Liver (tissue), 9 donors: ENCODE data around the gene NFIX. TPM values are rescaled to one million over a fixed set of nuclear protein-coding genes. Genes with fewer than 3 reads are reported as not detected.

Experiments
- DNase-seq: peaks from one replicate; pipeline ENCODE4 v3.0.0-alpha.2; 2017; ENCODE audit warnings: low spot score
- H3K27ac ChIP-seq, 2 donors: one replicate each; pipeline ENCODE4 v1.7.0; 2013; ENCODE audit warnings: inconsistent platforms in 2 of 2, low read length in 2 of 2, control low read depth in 1 of 2, low read depth in 1 of 2, mild to moderate bottlenecking in 1 of 2
- H3K27me3 ChIP-seq, 4 donors: one replicate each; pipeline versions ENCODE4 v1.6.1 to v1.7.0; 2013; ENCODE audit warnings: low read length in 3 of 4, inconsistent platforms in 1 of 4, mild to moderate bottlenecking in 1 of 4, moderate library complexity in 1 of 4; ENCODE audit not compliant: control insufficient read depth in 4 of 4, insufficient read depth in 4 of 4
- H3K36me3 ChIP-seq, 4 donors: one replicate each; pipeline versions ENCODE4 v1.6.1 to v1.7.0; 2013; ENCODE audit warnings: low read length in 3 of 4, mild to moderate bottlenecking in 3 of 4, low read depth in 1 of 4, moderate library complexity in 1 of 4; ENCODE audit not compliant: control insufficient read depth in 4 of 4, insufficient read depth in 3 of 4
- H3K4me1 ChIP-seq, 4 donors: one replicate each; pipeline versions ENCODE4 v1.6.1 to v1.7.0; 2013; ENCODE audit warnings: low read length in 3 of 4, mild to moderate bottlenecking in 3 of 4, moderate library complexity in 1 of 4; ENCODE audit not compliant: control insufficient read depth in 4 of 4, insufficient read depth in 4 of 4
- H3K4me3 ChIP-seq, 3 donors: one replicate each; pipeline versions ENCODE4 v1.6.1 to v1.7.0; 2013; ENCODE audit warnings: low read length in 3 of 3, control low read depth in 1 of 3, low read depth in 1 of 3, mild to moderate bottlenecking in 1 of 3
- H3K9ac ChIP-seq, 2 donors: one replicate each; pipeline ENCODE4 v1.7.0; 2013; ENCODE audit warnings: low read length in 2 of 2, mild to moderate bottlenecking in 2 of 2, moderate library complexity in 2 of 2, control low read depth in 1 of 2, low read depth in 1 of 2
- H3K9me3 ChIP-seq, 4 donors: one replicate each; pipeline versions ENCODE4 v1.6.1 to v1.7.0; 2013; ENCODE audit warnings: low read length in 3 of 4; ENCODE audit not compliant: control insufficient read depth in 4 of 4
- ATF3 ChIP-seq: IDR thresholded peaks from 2 replicates; pipeline ENCODE4 v1.6.1; 2016; ENCODE audit warnings: antibody characterized with exemption
- CTCF ChIP-seq: fragments of 150-350 bp; IDR thresholded peaks from 2 replicates; pipeline ENCODE4 v1.5.1; 2017; ENCODE audit warnings: improper control_type of control experiment, low read depth, low read length; ENCODE audit not compliant: missing input control
- EGR1 ChIP-seq, 2 donors: IDR thresholded peaks; 2 replicates each; pipeline ENCODE4 v1.6.1; 2016 to 2018; ENCODE audit warnings: antibody characterized with exemption in 2 of 2, low read depth in 2 of 2
- FOXA2 ChIP-seq: IDR thresholded peaks from 2 replicates; pipeline ENCODE4 v1.6.1; 2016; ENCODE audit warnings: antibody characterized with exemption
- GABPA ChIP-seq, 2 donors: IDR thresholded peaks in 1 of 2; conservative IDR thresholded peaks in 1 of 2; 2 replicates each; pipeline ENCODE4 v1.6.1; 2016; ENCODE audit warnings: antibody characterized with exemption in 2 of 2, mild to moderate bottlenecking in 1 of 2, moderate library complexity in 1 of 2
- JUND ChIP-seq, 2 donors: IDR thresholded peaks; 2 replicates each; pipeline ENCODE4 v1.6.1; 2016; ENCODE audit warnings: antibody characterized with exemption in 2 of 2
- MAX ChIP-seq: IDR thresholded peaks from 2 replicates; pipeline ENCODE4 v1.6.1; 2016; ENCODE audit warnings: antibody characterized with exemption
- NR2F2 ChIP-seq: IDR thresholded peaks from 2 replicates; pipeline ENCODE4 v1.6.1; 2016; ENCODE audit warnings: antibody characterized with exemption
- REST ChIP-seq: IDR thresholded peaks from 2 replicates; pipeline ENCODE4 v1.6.1; 2016; ENCODE audit warnings: antibody characterized with exemption, mild to moderate bottlenecking
- RXRA ChIP-seq, 2 donors: IDR thresholded peaks; 2 replicates each; pipeline ENCODE4 v1.6.1; 2017 to 2018; ENCODE audit warnings: antibody characterized with exemption in 2 of 2, mild to moderate bottlenecking in 1 of 2
- SP1 ChIP-seq: IDR thresholded peaks from 2 replicates; pipeline ENCODE4 v1.6.1; 2018; ENCODE audit warnings: antibody characterized with exemption, mild to moderate bottlenecking
- TAF1 ChIP-seq: conservative IDR thresholded peaks from 2 replicates; pipeline ENCODE4 v1.6.1; 2016; ENCODE audit warnings: antibody characterized with exemption, mild to moderate bottlenecking
- YY1 ChIP-seq: IDR thresholded peaks from 2 replicates; pipeline ENCODE4 v1.6.1; 2016; ENCODE audit warnings: antibody characterized with exemption, mild to moderate bottlenecking
- ZBTB33 ChIP-seq: IDR thresholded peaks from 2 replicates; pipeline ENCODE4 v1.6.1; 2016; ENCODE audit warnings: antibody characterized with exemption
- WGBS: extraction: QIAGEN DNeasy Blood & Tissue Kit; methylation state at CpG from one replicate; pipeline ENCODE4 v1.1.7; 2013; 5-methylcytosine and 5-hydroxymethylcytosine counted together
- polyA plus RNA-seq, 2 donors: library from polyadenylated mRNA; stranded (reverse) in 1 of 2; unstranded in 1 of 2; fragments of 200-250 nt in 1 of 2; fragments of >200 nt in 1 of 2; fragmentation: Nextera tagmentation in 1 of 2; extraction: Ambion mirVana in 1 of 2; gene quantifications; one replicate each; pipeline versions ENCODE4 v1.2.1 to v1.2.3, GENCODE V29; 2013 to 2015
- total RNA-seq, 2 donors: library from RNA; depleted of rRNA; stranded (reverse); fragments of >200 nt; gene quantifications; one replicate each; pipeline ENCODE4 v1.2.3, GENCODE V29; 2014
- donor health status: healthy.
- donor health status: healthy.
- donor health status: healthy.
- donor health status: healthy.
- donor health status: healthy.

The NFIX gene
- total and polyA plus RNA-seq, 4 donors: 3.3 to 18.4 (median 12.6) TPM

GRCh38 chr19:13037161-13037560 is 41.9 kb downstream of the NFIX start:
- no peak for DNase-seq
- no peaks in the 10 kb centered on the region for H3K36me3 ChIP-seq
- 77% methylated on average over 7 of the region's 7 CpGs for WGBS
- H3K27me3 ChIP-seq: no peaks in the 10 kb centered on the region
- no peaks in the 10 kb centered on the region for H3K9me3 ChIP-seq
- TF ChIP-seq YY1 (peak; percentile 15), REST (no peak)
- H3K4me1 ChIP-seq: peaks cover 6 to 52% (median 40%) of the 10 kb centered on the region in 4 donors
- no peak overlapping the region for H3K4me3 ChIP-seq
- H3K27ac ChIP-seq: no peak overlapping the region
- no peak overlapping the region for H3K9ac ChIP-seq

- no peak for DNase-seq
- WGBS: 79% methylated on average over 7 of the region's 7 CpGs
- Histone ChIP-seq H3K9me3 (no peaks in the 10 kb centered on the region), H3K36me3 (no peaks in the 10 kb centered on the region), H3K27me3 (no peaks in the 10 kb centered on the region), H3K27ac (no peak overlapping the region), H3K4me3 (no peak overlapping the region), H3K4me1 (peaks cover 5 to 47% (median 37%) of the 10 kb centered on the region in 4 donors), H3K9ac (no peak overlapping the region)
- no peak for TF ChIP-seq GABPA (IDR thresholded peaks at IDR 0.05 in 1 of 2, conservative IDR thresholded peaks at IDR 0.05 in 1 of 2)
- no peak for TF ChIP-seq FOXA2
- TF ChIP-seq SP1: no peak
These were observed 42.5 kb downstream of the NFIX start for GRCh38 chr19:13037731-13038130.

- Histone ChIP-seq H3K9me3 (no peaks in the 10 kb centered on the region), H3K36me3 (no peaks in the 10 kb centered on the region), H3K9ac (no peak overlapping the region), H3K4me3 (no peak overlapping the region), H3K27me3 (no peaks in the 10 kb centered on the region), H3K4me1 (peaks cover 5 to 42% (median 38%) of the 10 kb centered on the region in 4 donors), H3K27ac (no peak overlapping the region)
- WGBS: 60% methylated on average over 13 of the region's 13 CpGs
- no peak for DNase-seq
- TF ChIP-seq YY1 (no peak), RXRA (IDR thresholded peaks at IDR 0.05) (peak in 1 of 2 donors; percentile 47), NR2F2 (no peak), ZBTB33 (no peak), EGR1 (IDR thresholded peaks at IDR 0.05; ENCODE audit: low read depth in 2 of 2) (no peak), CTCF (peak; percentile 17), REST (no peak), GABPA (IDR thresholded peaks at IDR 0.05 in 1 of 2, conservative IDR thresholded peaks at IDR 0.05 in 1 of 2) (no peak), TAF1 (no peak), JUND (IDR thresholded peaks at IDR 0.05) (no peak), ATF3 (no peak), SP1 (no peak), FOXA2 (no peak), MAX (no peak)
These were observed 43.3 kb downstream of the NFIX start for GRCh38 chr19:13038306-13039210.
